Measurements from ENCODE around the gene PNMA8C.
"Not testable (repeated sequence)": the region's sequence is repeated elsewhere in the genome, so short reads cannot be mapped to it uniquely, and the experiment has no call there.

PNMA8C gene

DNA sequence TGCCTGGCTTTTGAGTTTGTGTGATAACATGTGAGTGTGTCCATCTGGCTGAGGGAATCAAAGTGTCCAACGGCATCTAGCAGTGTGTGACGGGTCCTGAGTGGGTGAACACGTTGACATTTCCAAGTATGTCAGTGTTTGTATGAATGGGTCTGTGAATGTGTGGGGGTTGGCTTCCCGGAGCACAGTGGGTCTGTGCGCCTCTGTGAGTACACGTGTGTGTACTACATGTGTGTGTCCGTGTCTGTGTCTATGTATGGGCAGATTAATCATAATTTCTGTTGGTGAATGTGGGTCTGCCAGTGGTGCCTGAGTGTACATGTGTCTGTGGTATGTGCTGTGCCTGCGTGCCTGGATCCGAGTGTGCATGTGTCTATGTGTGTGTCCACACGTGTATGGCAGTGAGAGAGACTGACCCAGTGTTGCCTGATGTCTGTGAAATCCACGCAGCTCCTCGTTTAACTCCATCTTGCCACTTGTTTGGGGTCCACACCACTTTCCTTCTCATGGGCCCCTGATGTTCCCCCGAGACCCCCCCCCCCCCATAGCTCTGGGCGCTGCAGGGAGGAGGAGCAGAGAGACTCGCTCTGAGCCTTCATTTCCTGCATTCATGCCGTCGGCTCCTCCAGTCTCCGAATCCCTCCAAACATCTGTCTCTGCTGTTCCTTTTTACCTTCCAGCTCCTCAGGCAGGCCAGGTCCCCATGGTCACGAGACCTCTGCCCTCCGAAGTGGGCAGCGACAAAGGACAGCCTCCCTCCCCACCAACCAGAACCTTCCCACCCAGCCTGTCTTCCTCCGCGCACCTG, 20.7 kb downstream of the PNMA8C start:
- no peak overlapping the region for H3K4me3 ChIP-seq (ENCODE audit: control insufficient read depth, low read depth, low read length)
- TF ChIP-seq, protein P1, sequence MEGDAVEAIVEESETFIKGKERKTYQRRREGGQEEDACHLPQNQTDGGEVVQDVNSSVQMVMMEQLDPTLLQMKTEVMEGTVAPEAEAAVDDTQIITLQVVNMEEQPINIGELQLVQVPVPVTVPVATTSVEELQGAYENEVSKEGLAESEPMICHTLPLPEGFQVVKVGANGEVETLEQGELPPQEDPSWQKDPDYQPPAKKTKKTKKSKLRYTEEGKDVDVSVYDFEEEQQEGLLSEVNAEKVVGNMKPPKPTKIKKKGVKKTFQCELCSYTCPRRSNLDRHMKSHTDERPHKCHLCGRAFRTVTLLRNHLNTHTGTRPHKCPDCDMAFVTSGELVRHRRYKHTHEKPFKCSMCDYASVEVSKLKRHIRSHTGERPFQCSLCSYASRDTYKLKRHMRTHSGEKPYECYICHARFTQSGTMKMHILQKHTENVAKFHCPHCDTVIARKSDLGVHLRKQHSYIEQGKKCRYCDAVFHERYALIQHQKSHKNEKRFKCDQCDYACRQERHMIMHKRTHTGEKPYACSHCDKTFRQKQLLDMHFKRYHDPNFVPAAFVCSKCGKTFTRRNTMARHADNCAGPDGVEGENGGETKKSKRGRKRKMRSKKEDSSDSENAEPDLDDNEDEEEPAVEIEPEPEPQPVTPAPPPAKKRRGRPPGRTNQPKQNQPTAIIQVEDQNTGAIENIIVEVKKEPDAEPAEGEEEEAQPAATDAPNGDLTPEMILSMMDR (conservative IDR thresholded peaks at IDR 0.05; ENCODE audit: control insufficient read depth, insufficient read depth, low read depth, low read length): no peak

DNA sequence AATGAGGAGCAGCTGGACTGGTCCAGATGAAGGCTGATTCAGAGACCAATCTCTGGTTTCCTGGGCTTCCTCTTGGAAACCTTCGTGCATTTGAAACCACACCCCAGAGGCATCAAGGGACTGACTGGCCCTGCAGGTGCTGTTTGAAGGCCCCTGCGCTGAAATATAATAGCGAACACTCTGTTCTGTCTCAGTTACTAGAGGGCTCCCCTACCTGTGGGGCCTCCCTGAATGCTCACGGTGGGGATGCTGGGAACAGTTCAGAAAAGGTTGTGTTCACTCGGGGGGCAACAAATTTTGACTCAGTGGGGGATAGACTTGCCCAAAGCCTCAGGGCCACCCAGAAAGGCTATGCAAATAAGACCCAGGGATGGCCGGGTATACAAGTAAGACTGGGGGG, 21.8 kb downstream of the PNMA8C start:
- TF ChIP-seq, protein P1 (conservative IDR thresholded peaks at IDR 0.05; ENCODE audit: control insufficient read depth, insufficient read depth, low read depth, low read length): no peak
- no peak overlapping the region for H3K4me3 ChIP-seq (ENCODE audit: control insufficient read depth, low read depth, low read length)
- DNase-seq (ENCODE audit: low read depth): no peak

More for the DNA sequence above, 20.7 kb downstream of the PNMA8C start:
- no peak for DNase-seq (ENCODE audit: low read depth)

DNA sequence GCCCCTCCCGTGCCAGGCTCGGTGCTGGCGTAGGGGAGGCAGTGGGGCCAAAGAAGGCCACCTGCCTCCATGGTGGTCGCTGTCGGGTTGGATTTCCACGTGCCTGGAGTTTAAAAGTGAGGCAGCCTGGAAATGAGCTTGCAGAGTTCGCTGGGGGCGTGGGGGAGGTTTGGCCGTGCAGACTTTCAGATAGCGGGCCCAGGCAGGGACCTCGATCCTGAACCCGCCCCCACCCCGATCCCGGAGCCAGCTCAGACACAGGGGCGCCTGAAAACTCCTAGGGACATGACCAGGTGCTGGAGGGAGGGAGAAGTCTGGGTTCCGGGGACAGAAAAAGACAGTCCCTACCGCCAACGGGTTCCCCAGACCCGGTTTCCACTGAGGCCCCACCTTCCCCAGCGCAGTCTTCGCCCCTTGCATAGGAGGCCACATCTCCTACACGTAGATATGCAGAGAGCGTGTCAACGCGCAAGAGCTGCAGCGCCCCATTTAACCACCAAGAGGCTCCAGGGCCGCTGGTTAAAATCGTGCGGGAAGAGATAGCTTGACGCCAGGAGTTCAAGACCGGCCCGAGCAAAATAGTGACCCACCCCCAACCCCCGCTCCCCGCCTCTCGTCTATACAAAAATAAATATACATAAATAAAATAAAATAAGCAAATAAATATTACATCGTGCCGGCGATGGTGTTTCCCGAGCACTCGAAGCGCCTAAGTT, 23.8 kb downstream of the PNMA8C start:
- peak overlapping the region; percentile 25 for H3K4me3 ChIP-seq (ENCODE audit: control insufficient read depth, low read depth, low read length)
- peak; percentile 53 for DNase-seq (ENCODE audit: low read depth)
- TF ChIP-seq, protein P1 (conservative IDR thresholded peaks at IDR 0.05; ENCODE audit: control insufficient read depth, insufficient read depth, low read depth, low read length): peak; percentile 37

DNA sequence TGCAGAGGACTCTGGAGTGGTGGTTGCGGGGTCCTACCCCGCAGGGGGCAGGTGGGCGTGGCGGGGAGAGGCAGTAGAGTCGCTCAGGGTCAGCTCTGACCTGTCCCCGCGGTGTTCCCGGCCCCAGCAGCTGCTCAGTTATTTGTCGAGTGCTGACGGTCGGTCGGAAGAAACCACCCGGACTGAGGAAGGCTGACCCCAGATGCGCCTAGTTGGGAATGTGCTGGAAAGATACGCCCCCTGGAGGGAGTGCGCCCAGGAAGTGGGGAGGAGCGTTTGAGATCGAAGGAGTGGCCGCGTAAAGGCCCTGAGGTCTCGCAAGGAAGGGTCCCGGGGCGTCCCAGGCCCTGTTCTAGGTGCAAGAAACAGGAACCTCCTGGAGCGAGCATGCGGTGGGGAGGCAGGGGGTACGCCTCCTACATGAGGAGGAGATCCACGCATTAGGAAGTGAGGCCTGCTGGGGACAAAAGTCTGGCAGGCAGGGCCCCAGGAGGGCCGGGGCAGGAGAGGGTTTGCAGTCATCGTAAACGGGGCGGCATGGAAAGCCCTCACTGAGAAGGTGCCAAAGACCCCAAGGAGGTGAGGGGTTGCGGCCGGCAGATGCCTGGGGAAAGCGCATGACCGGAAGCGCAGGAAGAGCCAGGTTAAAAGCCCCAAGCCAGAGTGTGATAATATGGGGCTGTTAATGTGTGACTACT, 24.5 kb downstream of the PNMA8C start:
- DNase-seq (ENCODE audit: low read depth): peak; percentile 61
- peak overlapping the region; percentile 25 for H3K4me3 ChIP-seq (ENCODE audit: control insufficient read depth, low read depth, low read length)
- TF ChIP-seq, protein P1 (conservative IDR thresholded peaks at IDR 0.05; ENCODE audit: control insufficient read depth, insufficient read depth, low read depth, low read length): no peak

DNA sequence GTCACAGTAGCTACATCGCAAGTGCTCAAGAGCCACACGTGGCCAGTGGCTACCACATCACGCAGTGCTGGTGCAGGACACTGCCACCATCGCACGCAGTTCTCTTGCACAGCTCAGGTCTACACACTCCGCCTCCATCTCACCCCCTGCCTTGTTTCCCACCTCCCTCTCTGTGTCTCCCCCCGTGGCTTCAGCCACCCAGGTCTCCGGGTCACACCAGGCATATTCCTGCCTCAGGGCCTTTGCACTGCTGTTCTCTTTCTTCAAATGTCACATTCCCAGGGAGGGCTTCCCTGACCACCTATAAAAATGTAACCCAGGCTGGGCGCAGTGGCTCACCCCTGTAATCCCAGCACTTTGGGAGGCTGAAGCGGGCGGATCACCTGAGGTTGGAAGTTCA, 26.0 kb downstream of the PNMA8C start:
- H3K4me3 ChIP-seq (ENCODE audit: control insufficient read depth, low read depth, low read length): no peak overlapping the region
- no peak for DNase-seq (ENCODE audit: low read depth)
- TF ChIP-seq, protein P1 (conservative IDR thresholded peaks at IDR 0.05; ENCODE audit: control insufficient read depth, insufficient read depth, low read depth, low read length): no peak

DNA sequence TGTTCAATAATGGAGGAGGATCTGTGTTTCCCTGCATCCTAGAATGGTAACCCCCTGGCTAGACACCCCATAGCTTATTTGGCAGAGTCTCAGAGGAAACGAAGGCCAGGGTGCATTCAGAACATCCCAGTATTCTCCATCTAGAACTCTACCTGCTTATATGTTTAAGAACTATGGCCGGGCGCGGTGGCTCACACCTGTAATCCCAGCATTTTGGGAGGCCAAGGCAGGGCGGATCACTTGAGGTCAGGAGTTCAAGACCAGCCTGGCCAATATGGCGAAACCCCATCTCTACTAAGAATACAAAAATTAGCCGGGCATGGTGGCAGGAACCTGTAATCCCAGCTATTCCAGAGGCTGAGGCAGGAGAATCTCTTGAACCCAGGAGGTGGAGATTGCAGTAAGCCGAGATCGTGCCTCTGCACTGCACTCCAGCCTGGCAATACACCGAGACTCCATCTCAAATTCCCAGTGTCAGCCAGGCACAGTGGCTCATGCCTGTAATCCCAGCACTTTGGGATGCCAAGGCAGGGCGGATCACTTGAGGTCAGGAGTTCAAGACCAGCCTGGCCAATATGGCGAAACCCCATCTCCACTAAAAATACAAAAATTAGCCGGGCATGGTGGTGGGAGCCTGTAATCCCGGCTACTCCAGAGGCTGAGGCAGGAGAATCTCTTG, 30.8 kb downstream of the PNMA8C start:
- DNase-seq (ENCODE audit: low read depth); H3K4me3 ChIP-seq (ENCODE audit: control insufficient read depth, low read depth, low read length): not testable (repeated sequence)
